ENCODE measurements around the gene PCMTD2.

Gene PCMTD2

GRCh38 chr20:64226686-64227580 is 28.6 kb upstream of the PCMTD2 start:
- no peaks in the 10 kb centered on the region for H3K4me1 ChIP-seq (ENCODE audit: insufficient read depth, low read length, severe bottlenecking)
- H4K20me1 ChIP-seq (ENCODE audit: insufficient read depth, low read length), result no peaks in the 10 kb centered on the region
- H3K4me3 ChIP-seq (ENCODE audit: low read depth, low read length, poor library complexity, severe bottlenecking), result no peak overlapping the region
- no peaks in the 10 kb centered on the region for H3K9me3 ChIP-seq (ENCODE audit: low read length)
- H2AFZ ChIP-seq (ENCODE audit: low read length), result no peak overlapping the region
- H3K4me2 ChIP-seq (ENCODE audit: low read length), result no peak overlapping the region
- TF ChIP-seq CTCF (IDR thresholded peaks at IDR 0.05; ENCODE audit: low read length) (no peak), EZH2 (IDR thresholded peaks at IDR 0.05; ENCODE audit: borderline replicate concordance, low read length) (no peak)
- H3K79me2 ChIP-seq (ENCODE audit: insufficient read depth, low read length), result no peaks in the 10 kb centered on the region
- no peaks in the 10 kb centered on the region for H3F3A ChIP-seq (ENCODE audit: insufficient read depth, low read length)
- no peak overlapping the region for H3K9ac ChIP-seq (ENCODE audit: low read length)
- H3K36me3 ChIP-seq (ENCODE audit: insufficient read depth, low read length), result no peaks in the 10 kb centered on the region
- H3K9me2 ChIP-seq (ENCODE audit: low read depth, low read length), result no peaks in the 10 kb centered on the region
- peaks cover 7% of the 10 kb centered on the region; the same call in 1 of the 2 replicates for H3K27me3 ChIP-seq (ENCODE audit: insufficient read depth, low read length)
- no peak overlapping the region for H3K27ac ChIP-seq (ENCODE audit: low read depth, low read length, poor library complexity, severe bottlenecking)

GRCh38 chr20:64228086-64228653 is 27.4 kb upstream of the PCMTD2 start:
- no peaks in the 10 kb centered on the region for H3K9me3 ChIP-seq (ENCODE audit: low read length)
- H3K9ac ChIP-seq (ENCODE audit: low read length), result no peak overlapping the region
- no peak overlapping the region for H2AFZ ChIP-seq (ENCODE audit: low read length)
- H3K27ac ChIP-seq (ENCODE audit: low read depth, low read length, poor library complexity, severe bottlenecking), result no peak overlapping the region
- no peaks in the 10 kb centered on the region for H3K79me2 ChIP-seq (ENCODE audit: insufficient read depth, low read length)
- no peaks in the 10 kb centered on the region for H4K20me1 ChIP-seq (ENCODE audit: insufficient read depth, low read length)
- no peak for TF ChIP-seq EZH2 (IDR thresholded peaks at IDR 0.05; ENCODE audit: borderline replicate concordance, low read length)
- TF ChIP-seq CTCF (IDR thresholded peaks at IDR 0.05; ENCODE audit: low read length), result no peak
- H3F3A ChIP-seq (ENCODE audit: insufficient read depth, low read length), result no peaks in the 10 kb centered on the region
- H3K36me3 ChIP-seq (ENCODE audit: insufficient read depth, low read length), result no peaks in the 10 kb centered on the region
- H3K4me3 ChIP-seq (ENCODE audit: low read depth, low read length, poor library complexity, severe bottlenecking), result no peak overlapping the region
- no peaks in the 10 kb centered on the region for H3K4me1 ChIP-seq (ENCODE audit: insufficient read depth, low read length, severe bottlenecking)
- no peaks in the 10 kb centered on the region for H3K9me2 ChIP-seq (ENCODE audit: low read depth, low read length)
- peaks cover 7% of the 10 kb centered on the region; the same call in 1 of the 2 replicates for H3K27me3 ChIP-seq (ENCODE audit: insufficient read depth, low read length)
- no peak overlapping the region for H3K4me2 ChIP-seq (ENCODE audit: low read length)

- H2AFZ ChIP-seq (ENCODE audit: low read length), result no peak overlapping the region
- peaks cover 7% of the 10 kb centered on the region; the same call in 1 of the 2 replicates for H3K27me3 ChIP-seq (ENCODE audit: insufficient read depth, low read length)
- H3K79me2 ChIP-seq (ENCODE audit: insufficient read depth, low read length), result no peaks in the 10 kb centered on the region
- no peak overlapping the region for H3K4me3 ChIP-seq (ENCODE audit: low read depth, low read length, poor library complexity, severe bottlenecking)
- no peaks in the 10 kb centered on the region for H3K36me3 ChIP-seq (ENCODE audit: insufficient read depth, low read length)
- TF ChIP-seq CTCF (IDR thresholded peaks at IDR 0.05; ENCODE audit: low read length) (no peak), EZH2 (IDR thresholded peaks at IDR 0.05; ENCODE audit: borderline replicate concordance, low read length) (no peak)
- no peaks in the 10 kb centered on the region for H3K4me1 ChIP-seq (ENCODE audit: insufficient read depth, low read length, severe bottlenecking)
- H3K9me3 ChIP-seq (ENCODE audit: low read length), result no peaks in the 10 kb centered on the region
- H3F3A ChIP-seq (ENCODE audit: insufficient read depth, low read length), result no peaks in the 10 kb centered on the region
- no peaks in the 10 kb centered on the region for H4K20me1 ChIP-seq (ENCODE audit: insufficient read depth, low read length)
- no peak overlapping the region for H3K27ac ChIP-seq (ENCODE audit: low read depth, low read length, poor library complexity, severe bottlenecking)
- H3K9ac ChIP-seq (ENCODE audit: low read length), result no peak overlapping the region
- H3K9me2 ChIP-seq (ENCODE audit: low read depth, low read length), result no peaks in the 10 kb centered on the region
- H3K4me2 ChIP-seq (ENCODE audit: low read length), result no peak overlapping the region
These were observed 26.6 kb upstream of the PCMTD2 start for GRCh38 chr20:64228751-64229506.
